Osteoblast (primary cell): Measurements from ENCODE around the gene NEK10. TPM values are rescaled to one million over a fixed set of nuclear protein-coding genes. Genes with fewer than 3 reads are reported as not detected.

Source experiments
- DNase-seq: peaks from one replicate; pipeline ENCODE4 v3.0.0; 2011; ENCODE audit warnings: low spot score, mixed read lengths; ENCODE audit not compliant: insufficient read length; ENCODE audit errors: missing footprints
- H2AFZ ChIP-seq: 2 replicates; pipeline ENCODE4 v1.6.0; 2011; ENCODE audit warnings: mild to moderate bottlenecking, low read length
- H3K27ac ChIP-seq: 2 replicates; pipeline ENCODE4 v1.5.1; 2011; ENCODE audit warnings: mild to moderate bottlenecking, low read depth, low read length, moderate library complexity
- H3K27me3 ChIP-seq: 2 replicates; pipeline ENCODE4 v1.6.0; 2012; ENCODE audit warnings: mild to moderate bottlenecking, control low read depth, inconsistent platforms, low read length, moderate library complexity; ENCODE audit not compliant: insufficient read depth
- H3K36me3 ChIP-seq: 2 replicates; pipeline ENCODE4 v1.5.1; 2011; ENCODE audit warnings: mild to moderate bottlenecking, low read length, control low read depth, moderate library complexity; ENCODE audit not compliant: insufficient read depth
- H3K4me1 ChIP-seq: 2 replicates; pipeline ENCODE4 v1.5.1; 2011; ENCODE audit warnings: mild to moderate bottlenecking, low read length, control low read depth, moderate library complexity; ENCODE audit not compliant: insufficient read depth
- H3K4me2 ChIP-seq: 2 replicates; pipeline ENCODE4 v1.6.0; 2011; ENCODE audit warnings: mild to moderate bottlenecking, low read length; ENCODE audit not compliant: insufficient read depth
- H3K4me3 ChIP-seq: fragments of 200-600 bp; sonication (generic); 3 replicates; pipeline ENCODE4 v1.5.1; 2012; ENCODE audit warnings: mild to moderate bottlenecking, low read length, inconsistent platforms; ENCODE audit not compliant: insufficient read depth
- H3K79me2 ChIP-seq: 2 replicates; pipeline ENCODE4 v1.6.0; 2012; ENCODE audit warnings: mild to moderate bottlenecking, low read length, control low read depth, inconsistent platforms; ENCODE audit not compliant: insufficient read depth
- H3K9me3 ChIP-seq: 2 replicates; pipeline ENCODE4 v1.5.1; 2011; ENCODE audit warnings: low read depth, low read length, control low read depth
- H4K20me1 ChIP-seq: 2 replicates; pipeline ENCODE4 v1.6.0; 2012; ENCODE audit warnings: mild to moderate bottlenecking, low read length, control low read depth; ENCODE audit not compliant: insufficient read depth
- CTCF ChIP-seq: IDR thresholded peaks from 2 replicates; pipeline ENCODE4 v1.5.1; 2011; ENCODE audit warnings: mild to moderate bottlenecking, low read depth, low read length, moderate library complexity; ENCODE audit errors: extremely low read depth
- total RNA-seq: library from RNA; depleted of rRNA; stranded (reverse); fragments of >200 nt; gene quantifications from 2 replicates; pipeline ENCODE4 v1.2.3, GENCODE V29; 2012

Gene NEK10
- total RNA-seq, 1 donor: 69.8 TPM

- H3K79me2 ChIP-seq: no peaks in the 10 kb centered on the region
- TF ChIP-seq CTCF: no peak
- H3K4me2 ChIP-seq: no peak overlapping the region
- no peaks in the 10 kb centered on the region for H3K4me1 ChIP-seq
- DNase-seq: no peak
- H3K27me3 ChIP-seq: no peaks in the 10 kb centered on the region
- no peaks in the 10 kb centered on the region for H4K20me1 ChIP-seq
- peaks cover 3% of the 10 kb centered on the region for H3K36me3 ChIP-seq
- no peak overlapping the region for H2AFZ ChIP-seq
- no peak overlapping the region for H3K4me3 ChIP-seq
- no peaks in the 10 kb centered on the region for H3K9me3 ChIP-seq
- no peak overlapping the region for H3K27ac ChIP-seq
Observed at GRCh38 chr3:27119639-27120038, 249.5 kb downstream of the NEK10 start.

GRCh38 chr3:27115352-27115751 lies 253.8 kb downstream of the NEK10 start:
- TF ChIP-seq CTCF: no peak
- H3K36me3 ChIP-seq: peaks cover 6% of the 10 kb centered on the region
- no peaks in the 10 kb centered on the region for H3K9me3 ChIP-seq
- H2AFZ ChIP-seq: no peak overlapping the region
- H3K4me3 ChIP-seq: no peak overlapping the region
- no peak for DNase-seq
- no peaks in the 10 kb centered on the region for H4K20me1 ChIP-seq
- no peak overlapping the region for H3K27ac ChIP-seq
- no peak overlapping the region for H3K4me2 ChIP-seq
- H3K4me1 ChIP-seq: no peaks in the 10 kb centered on the region
- H3K79me2 ChIP-seq: no peaks in the 10 kb centered on the region
- no peaks in the 10 kb centered on the region for H3K27me3 ChIP-seq

GRCh38 chr3:27114684-27115083 lies 254.5 kb downstream of the NEK10 start:
- H3K27ac ChIP-seq: no peak overlapping the region
- peak; percentile 42 for DNase-seq
- H3K4me3 ChIP-seq: no peak overlapping the region
- no peak overlapping the region for H2AFZ ChIP-seq
- no peaks in the 10 kb centered on the region for H4K20me1 ChIP-seq
- TF ChIP-seq CTCF: no peak
- H3K36me3 ChIP-seq: peaks cover 6% of the 10 kb centered on the region
- H3K27me3 ChIP-seq: no peaks in the 10 kb centered on the region
- H3K9me3 ChIP-seq: no peaks in the 10 kb centered on the region
- no peak overlapping the region for H3K4me2 ChIP-seq
- H3K79me2 ChIP-seq: no peaks in the 10 kb centered on the region
- no peaks in the 10 kb centered on the region for H3K4me1 ChIP-seq

GRCh38 chr3:27114129-27114528 lies 255.1 kb downstream of the NEK10 start:
- no peaks in the 10 kb centered on the region for H3K79me2 ChIP-seq
- H3K4me2 ChIP-seq: no peak overlapping the region
- no peaks in the 10 kb centered on the region for H3K4me1 ChIP-seq
- no peaks in the 10 kb centered on the region for H3K9me3 ChIP-seq
- no peak overlapping the region for H3K4me3 ChIP-seq
- DNase-seq: no peak
- no peak overlapping the region for H2AFZ ChIP-seq
- no peak overlapping the region for H3K27ac ChIP-seq
- TF ChIP-seq CTCF: no peak
- H3K27me3 ChIP-seq: no peaks in the 10 kb centered on the region
- no peaks in the 10 kb centered on the region for H4K20me1 ChIP-seq
- H3K36me3 ChIP-seq: peaks cover 6% of the 10 kb centered on the region
